Measurements from ENCODE around the gene ALG3.
A peak's percentile ranks its signal among the peaks of the same experiment; 100 is the strongest.

ALG3 gene

GRCh38 chr3:184230603-184231528, 17.9 kb downstream of the ALG3 start:
- FAIRE-seq (no peak), DNase-seq (ENCODE audit: insufficient read length, low spot score) (no peak)
- TF ChIP-seq POLR2A (IDR thresholded peaks at IDR 0.05; ENCODE audit: low read depth, low read length) (no peak), POLR2AphosphoS5 (IDR thresholded peaks at IDR 0.05; ENCODE audit: low read depth, low read length) (no peak), TAF1 (IDR thresholded peaks at IDR 0.05; ENCODE audit: low read depth, low read length) (no peak), SPI1 (IDR thresholded peaks at IDR 0.05; ENCODE audit: low read depth, low read length) (no peak), PAX5 (IDR thresholded peaks at IDR 0.05; ENCODE audit: insufficient read depth, low read length, severe bottlenecking) (no peak), POU2F2 (IDR thresholded peaks at IDR 0.05; ENCODE audit: low read depth, low read length) (no peak)

GRCh38 chr3:184230081-184230602, 18.6 kb downstream of the ALG3 start:
- no peak for FAIRE-seq
- TF ChIP-seq POLR2A (IDR thresholded peaks at IDR 0.05; ENCODE audit: low read depth, low read length), result no peak
- TF ChIP-seq PAX5 (IDR thresholded peaks at IDR 0.05; ENCODE audit: insufficient read depth, low read length, severe bottlenecking), result no peak
- no peak for TF ChIP-seq TAF1 (IDR thresholded peaks at IDR 0.05; ENCODE audit: low read depth, low read length)
- TF ChIP-seq POU2F2 (IDR thresholded peaks at IDR 0.05; ENCODE audit: low read depth, low read length), result no peak
- TF ChIP-seq POLR2AphosphoS5 (IDR thresholded peaks at IDR 0.05; ENCODE audit: low read depth, low read length), result no peak
- TF ChIP-seq SPI1 (IDR thresholded peaks at IDR 0.05; ENCODE audit: low read depth, low read length), result no peak
- no peak for DNase-seq (ENCODE audit: insufficient read length, low spot score)

GRCh38 chr3:184229394-184230080, 19.2 kb downstream of the ALG3 start, which contains the start of gene VWA5B2:
Gene VWA5B2, plus strand, starts transcription at chr3:184229585. Its CDS starts 944 bp downstream, at chr3:184230529.
- FAIRE-seq (peak; percentile 85), DNase-seq (ENCODE audit: insufficient read length, low spot score) (peak; percentile 96)
- TF ChIP-seq POLR2A (IDR thresholded peaks at IDR 0.05; ENCODE audit: low read depth, low read length) (no peak), SPI1 (IDR thresholded peaks at IDR 0.05; ENCODE audit: low read depth, low read length) (no peak), POU2F2 (IDR thresholded peaks at IDR 0.05; ENCODE audit: low read depth, low read length) (no peak), PAX5 (IDR thresholded peaks at IDR 0.05; ENCODE audit: insufficient read depth, low read length, severe bottlenecking) (no peak), TAF1 (IDR thresholded peaks at IDR 0.05; ENCODE audit: low read depth, low read length) (no peak), POLR2AphosphoS5 (IDR thresholded peaks at IDR 0.05; ENCODE audit: low read depth, low read length) (no peak)

- no peak for TF ChIP-seq SPI1 (IDR thresholded peaks at IDR 0.05; ENCODE audit: low read depth, low read length)
- no peak for TF ChIP-seq POLR2AphosphoS5 (IDR thresholded peaks at IDR 0.05; ENCODE audit: low read depth, low read length)
- no peak for TF ChIP-seq POU2F2 (IDR thresholded peaks at IDR 0.05; ENCODE audit: low read depth, low read length)
- TF ChIP-seq POLR2A (IDR thresholded peaks at IDR 0.05; ENCODE audit: low read depth, low read length), result no peak
- no peak for TF ChIP-seq TAF1 (IDR thresholded peaks at IDR 0.05; ENCODE audit: low read depth, low read length)
- TF ChIP-seq PAX5 (IDR thresholded peaks at IDR 0.05; ENCODE audit: insufficient read depth, low read length, severe bottlenecking), result no peak
- FAIRE-seq (no peak), DNase-seq (ENCODE audit: insufficient read length, low spot score) (no peak)
These were observed 20.2 kb downstream of the ALG3 start for GRCh38 chr3:184228376-184229137.

GRCh38 chr3:184227481-184227935, 21.3 kb downstream of the ALG3 start:
- DNase-seq (ENCODE audit: insufficient read length, low spot score) (peak; percentile 68), FAIRE-seq (peak; percentile 67)
- no peak for TF ChIP-seq TAF1 (IDR thresholded peaks at IDR 0.05; ENCODE audit: low read depth, low read length)
- TF ChIP-seq POLR2AphosphoS5 (IDR thresholded peaks at IDR 0.05; ENCODE audit: low read depth, low read length), result no peak
- no peak for TF ChIP-seq PAX5 (IDR thresholded peaks at IDR 0.05; ENCODE audit: insufficient read depth, low read length, severe bottlenecking)
- no peak for TF ChIP-seq POLR2A (IDR thresholded peaks at IDR 0.05; ENCODE audit: low read depth, low read length)
- TF ChIP-seq POU2F2 (IDR thresholded peaks at IDR 0.05; ENCODE audit: low read depth, low read length), result no peak
- no peak for TF ChIP-seq SPI1 (IDR thresholded peaks at IDR 0.05; ENCODE audit: low read depth, low read length)

- TF ChIP-seq POU2F2 (IDR thresholded peaks at IDR 0.05; ENCODE audit: low read depth, low read length) (no peak), POLR2A (IDR thresholded peaks at IDR 0.05; ENCODE audit: low read depth, low read length) (no peak), PAX5 (IDR thresholded peaks at IDR 0.05; ENCODE audit: insufficient read depth, low read length, severe bottlenecking) (no peak), POLR2AphosphoS5 (IDR thresholded peaks at IDR 0.05; ENCODE audit: low read depth, low read length) (no peak), TAF1 (IDR thresholded peaks at IDR 0.05; ENCODE audit: low read depth, low read length) (no peak), SPI1 (IDR thresholded peaks at IDR 0.05; ENCODE audit: low read depth, low read length) (no peak)
- FAIRE-seq (no peak), DNase-seq (ENCODE audit: insufficient read length, low spot score) (no peak)
These were observed 24.8 kb downstream of the ALG3 start for GRCh38 chr3:184223946-184224345.

GRCh38 chr3:184222521-184222920, 26.2 kb downstream of the ALG3 start:
- DNase-seq (ENCODE audit: insufficient read length, low spot score), result no peak
- no peak for FAIRE-seq
- TF ChIP-seq POLR2A (IDR thresholded peaks at IDR 0.05; ENCODE audit: low read depth, low read length), result no peak
- TF ChIP-seq POU2F2 (IDR thresholded peaks at IDR 0.05; ENCODE audit: low read depth, low read length), result no peak
- no peak for TF ChIP-seq POLR2AphosphoS5 (IDR thresholded peaks at IDR 0.05; ENCODE audit: low read depth, low read length)
- no peak for TF ChIP-seq TAF1 (IDR thresholded peaks at IDR 0.05; ENCODE audit: low read depth, low read length)
- TF ChIP-seq PAX5 (IDR thresholded peaks at IDR 0.05; ENCODE audit: insufficient read depth, low read length, severe bottlenecking), result no peak
- TF ChIP-seq SPI1 (IDR thresholded peaks at IDR 0.05; ENCODE audit: low read depth, low read length), result no peak

- TF ChIP-seq SPI1 (IDR thresholded peaks at IDR 0.05; ENCODE audit: low read depth, low read length) (no peak), POLR2AphosphoS5 (IDR thresholded peaks at IDR 0.05; ENCODE audit: low read depth, low read length) (no peak), POLR2A (IDR thresholded peaks at IDR 0.05; ENCODE audit: low read depth, low read length) (no peak)
- FAIRE-seq, result no peak
- no peak for DNase-seq (ENCODE audit: insufficient read length, low spot score)
These were observed 29.9 kb downstream of the ALG3 start for GRCh38 chr3:184218814-184219213.
